Ovary (tissue), 9 donors: ENCODE results near the gene FZD1. TPM values are rescaled to one million over a fixed set of nuclear protein-coding genes. Genes with fewer than 3 reads are reported as not detected.

Experiments
- DNase-seq, 5 donors: peaks; one replicate each; pipeline ENCODE4 v3.0.0-alpha.2; 2019 to 2020
- H3K27ac ChIP-seq, 2 donors: fragments of 200-600 bp; one replicate each; pipeline versions ENCODE4 v1.5.1 to v1.8.0; 2019 to 2022
- H3K27me3 ChIP-seq: fragments of 200-600 bp; one replicate; pipeline ENCODE4 v1.8.0; 2022
- H3K36me3 ChIP-seq: fragments of 200-600 bp; sonication (generic); one replicate; pipeline ENCODE4 v1.5.1; 2019
- H3K4me1 ChIP-seq: one replicate; pipeline ENCODE4 v1.8.1; 2013; ENCODE audit warnings: mild to moderate bottlenecking, moderate library complexity; ENCODE audit not compliant: insufficient read depth
- H3K4me3 ChIP-seq: fragments of 200-600 bp; sonication (generic); one replicate; pipeline ENCODE4 v1.5.1; 2017
- H3K9me3 ChIP-seq, 2 donors: fragments of 200-600 bp in 1 of 2; sonication (generic) in 1 of 2; one replicate each; pipeline versions ENCODE4 v1.5.1 to v1.8.1; 2013 to 2019; ENCODE audit warnings: mild to moderate bottlenecking in 1 of 2, moderate library complexity in 1 of 2
- EP300 ChIP-seq: sonication (generic); formaldehyde crosslinking; IDR thresholded peaks from one replicate; pipeline ENCODE4 v1.6.1; 2017; ENCODE audit warnings: antibody characterized with exemption
- POLR2A ChIP-seq: fragments of 450-650 bp; IDR thresholded peaks from one replicate; pipeline ENCODE4 v1.6.1; 2017; ENCODE audit warnings: antibody characterized with exemption, mild to moderate bottlenecking, moderate library complexity
- WGBS, 3 donors: extraction: QIAGEN DNeasy Blood & Tissue Kit in 1 of 3; methylation state at CpG; one replicate each; pipeline versions ENCODE4 v1.1.5 to v1.1.7; 2013 to 2017; 5-methylcytosine and 5-hydroxymethylcytosine counted together
- intact Hi-C, 4 donors: fragments of 100-400 bp; cut with DNase I; formaldehyde crosslinking; loops; one replicate each; pipeline versions ENCODE4 v1.11.0 to v1.15.1; 2022 to 2023
- polyA plus RNA-seq, 2 donors: library from polyadenylated mRNA; stranded (reverse); fragments of 200-250 nt in 1 of 2; fragments of 350-450 nt in 1 of 2; fragmentation: Illumina TruSeq in 1 of 2; extraction: RNeasy Lipid Tissue Mini Kit (QIAGEN cat#74804) in 1 of 2; gene quantifications; one replicate each; pipeline ENCODE4 v1.2.3, GENCODE V29; 2013 to 2014
- total RNA-seq, 7 donors: library from RNA; depleted of rRNA in 2 of 7; stranded (reverse); fragments of >200 nt in 2 of 7; fragmentation: NEBNext Ultra II Directional in 3 of 7; extraction: Animal tissue kit (Norgen Biotek cat#: 25700) in 3 of 7; gene quantifications; one replicate each; pipeline versions ENCODE4 v1.1.0 to v1.2.4, GENCODE V29; 2016 to 2023
- TF ChIP-seq, protein P1 (sequence below), 3 donors: fragments of 450-650 bp in 2 of 3; fragments of 200-600 bp in 1 of 3; IDR thresholded peaks; one replicate each; pipeline versions ENCODE4 v1.5.1 to v1.8.0; 2016 to 2022; ENCODE audit warnings: antibody characterized with exemption in 3 of 3, mild to moderate bottlenecking in 1 of 3
- donor health status: DM: no; HTN: no; CAD: no; lungs with moderate emphysema.
- donor health status: DM: no; HTN: no; CAD: no.
- donor health status: Bipolar disorder and iron deficiency.
- donor health status: DM: yes; HTN: yes; CAD: no.
- donor health status: DM: no; HTN: no; CAD: no.
- donor health status: DM: yes; HTN: yes; CAD: no.

Gene FZD1
- total and polyA plus RNA-seq, 9 donors: 11.8 to 33.6 (median 19.0) TPM

- no peaks in the 10 kb centered on the region for H3K36me3 ChIP-seq
- intact Hi-C loops: no loop called here
Observed at GRCh38 chr7:91291302-91291701, 27.1 kb downstream of the FZD1 start.

GRCh38 chr7:91291902-91292301 lies 27.7 kb downstream of the FZD1 start:
- no peak overlapping the region for H3K27ac ChIP-seq
- H3K4me3 ChIP-seq: no peak overlapping the region
- whole genome bisulfite sequencing, 3 donors: 94 to 100% (median 95%) methylated on average over 1 of the region's 1 CpG
- intact Hi-C loops: no loop called here
- no peaks in the 10 kb centered on the region for H3K9me3 ChIP-seq
- TF ChIP-seq EP300 (no peak), POLR2A (no peak)
- TF ChIP-seq, protein P1, sequence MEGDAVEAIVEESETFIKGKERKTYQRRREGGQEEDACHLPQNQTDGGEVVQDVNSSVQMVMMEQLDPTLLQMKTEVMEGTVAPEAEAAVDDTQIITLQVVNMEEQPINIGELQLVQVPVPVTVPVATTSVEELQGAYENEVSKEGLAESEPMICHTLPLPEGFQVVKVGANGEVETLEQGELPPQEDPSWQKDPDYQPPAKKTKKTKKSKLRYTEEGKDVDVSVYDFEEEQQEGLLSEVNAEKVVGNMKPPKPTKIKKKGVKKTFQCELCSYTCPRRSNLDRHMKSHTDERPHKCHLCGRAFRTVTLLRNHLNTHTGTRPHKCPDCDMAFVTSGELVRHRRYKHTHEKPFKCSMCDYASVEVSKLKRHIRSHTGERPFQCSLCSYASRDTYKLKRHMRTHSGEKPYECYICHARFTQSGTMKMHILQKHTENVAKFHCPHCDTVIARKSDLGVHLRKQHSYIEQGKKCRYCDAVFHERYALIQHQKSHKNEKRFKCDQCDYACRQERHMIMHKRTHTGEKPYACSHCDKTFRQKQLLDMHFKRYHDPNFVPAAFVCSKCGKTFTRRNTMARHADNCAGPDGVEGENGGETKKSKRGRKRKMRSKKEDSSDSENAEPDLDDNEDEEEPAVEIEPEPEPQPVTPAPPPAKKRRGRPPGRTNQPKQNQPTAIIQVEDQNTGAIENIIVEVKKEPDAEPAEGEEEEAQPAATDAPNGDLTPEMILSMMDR (IDR thresholded peaks at IDR 0.05): no peak
- no peaks in the 10 kb centered on the region for H3K36me3 ChIP-seq
- no peak for DNase-seq
- peaks cover 1% of the 10 kb centered on the region for H3K4me1 ChIP-seq
- H3K27me3 ChIP-seq: no peaks in the 10 kb centered on the region

More at GRCh38 chr7:91291302-91291701, 27.1 kb downstream of the FZD1 start:
- Histone ChIP-seq H3K4me1 (peaks cover 3% of the 10 kb centered on the region), H3K27ac (no peak overlapping the region), H3K27me3 (no peaks in the 10 kb centered on the region), H3K4me3 (no peak overlapping the region), H3K9me3 (no peaks in the 10 kb centered on the region)
- TF ChIP-seq EP300: no peak
- TF ChIP-seq, protein P1 (IDR thresholded peaks at IDR 0.05): no peak
- no peak for TF ChIP-seq POLR2A
- DNase-seq: no peak
- 92 to 93% (median 93%) methylated on average over 5 of the region's 5 CpGs for WGBS, 3 donors

- H3K27me3 ChIP-seq: no peaks in the 10 kb centered on the region
- no peaks in the 10 kb centered on the region for H3K36me3 ChIP-seq
- intact Hi-C loops: no loop called here
- H3K27ac ChIP-seq: no peak overlapping the region
- no peak for DNase-seq
- 88 to 95% (median 88%) methylated on average over 1 of the region's 1 CpG for WGBS, 3 donors
- H3K4me3 ChIP-seq: no peak overlapping the region
- H3K4me1 ChIP-seq: peaks cover 1% of the 10 kb centered on the region
- H3K9me3 ChIP-seq: no peaks in the 10 kb centered on the region
- TF ChIP-seq POLR2A (no peak), EP300 (no peak)
- TF ChIP-seq, protein P1 (IDR thresholded peaks at IDR 0.05): no peak
Observed at GRCh38 chr7:91292506-91292905, 28.3 kb downstream of the FZD1 start.

DNA sequence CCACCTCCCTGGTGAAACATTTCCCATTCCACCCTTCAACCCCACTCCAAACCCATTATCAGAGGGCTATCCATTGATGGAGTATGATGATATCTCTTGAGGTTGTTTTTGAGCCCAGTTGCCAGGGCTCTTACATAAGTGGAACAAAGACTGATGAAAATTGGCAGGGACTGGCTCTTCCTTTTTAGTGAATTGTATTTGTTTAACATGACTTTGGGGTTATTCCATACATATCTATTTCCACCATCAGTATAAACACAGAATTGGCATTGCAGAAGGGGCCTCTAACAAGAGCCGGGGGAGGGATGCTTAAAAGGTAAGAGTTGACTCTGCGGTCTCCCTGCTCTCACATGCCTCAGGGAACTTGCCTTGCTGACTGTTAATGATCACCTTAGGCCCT lies 28.9 kb downstream of the FZD1 start:
- H3K27me3 ChIP-seq: no peaks in the 10 kb centered on the region
- H3K36me3 ChIP-seq: no peaks in the 10 kb centered on the region
- WGBS, 3 donors: 97 to 98% (median 98%) methylated on average over 2 of the region's 2 CpGs
- H3K4me3 ChIP-seq: no peak overlapping the region
- peaks cover 1% of the 10 kb centered on the region for H3K4me1 ChIP-seq
- no peak overlapping the region for H3K27ac ChIP-seq
- intact Hi-C loops: no loop called here
- no peak for TF ChIP-seq POLR2A
- no peak for TF ChIP-seq EP300
- TF ChIP-seq, protein P1 (IDR thresholded peaks at IDR 0.05): no peak
- H3K9me3 ChIP-seq: no peaks in the 10 kb centered on the region
- DNase-seq: no peak

DNA sequence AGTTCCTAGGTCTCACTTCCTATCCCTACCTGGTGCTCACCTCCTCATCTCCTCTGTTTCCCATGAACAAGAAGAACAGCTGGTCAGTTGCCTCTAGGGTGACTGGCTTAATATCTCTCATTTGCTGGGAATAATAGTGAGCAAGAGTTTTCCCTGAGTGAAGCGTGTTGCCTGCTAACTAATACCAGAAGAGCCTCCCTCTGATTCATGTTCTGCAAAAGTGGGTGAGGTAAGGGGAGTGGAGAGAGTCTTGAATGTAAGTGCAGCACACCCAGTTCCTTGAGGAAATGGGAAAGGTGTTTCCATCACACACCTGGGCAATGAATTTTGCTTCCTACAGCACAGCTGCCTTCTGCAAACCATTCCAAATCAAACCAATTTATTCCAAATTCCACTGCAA lies 29.6 kb downstream of the FZD1 start:
- Histone ChIP-seq H3K9me3 (no peaks in the 10 kb centered on the region), H3K4me1 (peaks cover 1% of the 10 kb centered on the region), H3K36me3 (no peaks in the 10 kb centered on the region), H3K4me3 (no peak overlapping the region), H3K27me3 (no peaks in the 10 kb centered on the region), H3K27ac (no peak overlapping the region)
- DNase-seq: no peak
- WGBS, 3 donors: 68 to 78% (median 68%) methylated on average over 1 of the region's 1 CpG
- intact Hi-C loops: no loop called here
- TF ChIP-seq, protein P1 (IDR thresholded peaks at IDR 0.05): no peak
- TF ChIP-seq POLR2A (no peak), EP300 (no peak)
